ENCODE data around the gene ABHD17A. TPM values are rescaled to one million over a fixed set of nuclear protein-coding genes. Genes with fewer than 3 reads are reported as not detected.
A peak's percentile ranks its signal among the peaks of the same experiment; 100 is the strongest.

Gene ABHD17A
- total and polyA plus RNA-seq, 9 of the 15 experiments (the other 6 are each of a cell fraction or from before 2014, with no cell fraction given): 0.04 to 135 (median 21.8) TPM; not detected in 1

DNA sequence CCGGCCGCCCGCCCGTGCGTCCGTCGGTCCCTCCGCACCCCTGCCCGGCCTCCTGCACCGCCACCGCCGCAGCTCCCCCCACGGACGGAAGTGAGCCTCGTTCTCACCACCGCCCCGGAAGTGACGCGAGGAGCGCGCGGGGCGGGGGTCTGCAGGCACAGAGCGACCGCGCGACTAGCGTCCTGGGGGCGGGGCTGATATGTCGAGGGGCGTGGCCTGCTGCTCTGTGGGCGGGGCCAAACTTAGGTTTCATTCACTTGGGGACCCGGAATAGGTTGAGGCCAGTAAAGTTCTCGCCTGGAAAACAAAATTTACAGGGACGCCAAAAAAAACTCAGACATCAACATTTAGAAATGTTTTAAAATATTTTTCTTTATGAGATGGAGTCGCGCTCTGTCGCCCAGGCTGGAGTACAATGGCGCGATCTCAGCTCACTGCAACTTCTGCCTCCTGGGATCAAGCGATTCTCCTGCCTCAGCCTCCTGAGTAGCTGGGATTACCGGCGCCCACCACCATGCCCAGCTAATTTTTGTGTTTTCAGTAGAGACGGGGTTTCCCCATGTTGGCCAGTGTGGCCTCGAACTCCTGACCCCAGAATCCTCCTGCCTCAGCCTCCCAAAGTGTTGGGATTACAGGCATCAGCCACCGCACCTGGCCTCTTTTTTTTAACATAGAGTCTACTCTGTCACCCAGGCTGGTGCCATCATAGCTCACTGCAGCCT, at the start of gene ABHD17A (continued):
- TF ChIP-seq, protein P1, sequence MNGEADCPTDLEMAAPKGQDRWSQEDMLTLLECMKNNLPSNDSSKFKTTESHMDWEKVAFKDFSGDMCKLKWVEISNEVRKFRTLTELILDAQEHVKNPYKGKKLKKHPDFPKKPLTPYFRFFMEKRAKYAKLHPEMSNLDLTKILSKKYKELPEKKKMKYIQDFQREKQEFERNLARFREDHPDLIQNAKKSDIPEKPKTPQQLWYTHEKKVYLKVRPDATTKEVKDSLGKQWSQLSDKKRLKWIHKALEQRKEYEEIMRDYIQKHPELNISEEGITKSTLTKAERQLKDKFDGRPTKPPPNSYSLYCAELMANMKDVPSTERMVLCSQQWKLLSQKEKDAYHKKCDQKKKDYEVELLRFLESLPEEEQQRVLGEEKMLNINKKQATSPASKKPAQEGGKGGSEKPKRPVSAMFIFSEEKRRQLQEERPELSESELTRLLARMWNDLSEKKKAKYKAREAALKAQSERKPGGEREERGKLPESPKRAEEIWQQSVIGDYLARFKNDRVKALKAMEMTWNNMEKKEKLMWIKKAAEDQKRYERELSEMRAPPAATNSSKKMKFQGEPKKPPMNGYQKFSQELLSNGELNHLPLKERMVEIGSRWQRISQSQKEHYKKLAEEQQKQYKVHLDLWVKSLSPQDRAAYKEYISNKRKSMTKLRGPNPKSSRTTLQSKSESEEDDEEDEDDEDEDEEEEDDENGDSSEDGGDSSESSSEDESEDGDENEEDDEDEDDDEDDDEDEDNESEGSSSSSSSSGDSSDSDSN (IDR thresholded peaks at IDR 0.05; ENCODE audit: borderline replicate concordance in 1 of 2, low read depth in 2 of 2, low read length in 2 of 2): 0 out of 4 replicates have a peak, but pooled peaks of 1 of the 2 experiments have one; percentile 8
- TF ChIP-seq CREM (IDR thresholded peaks at IDR 0.05; ENCODE audit: low read depth) (peak; percentile 96), HMGN3 (IDR thresholded peaks at IDR 0.05; ENCODE audit: borderline replicate concordance, extremely low read depth, insufficient read length, low read depth, low read length) (peak; percentile 64), ETV1 (tag; conservative IDR thresholded peaks at IDR 0.05; ENCODE audit: low read depth) (peak; percentile 65; the same call in 1 of the 2 replicates), RBFOX2 (IDR thresholded peaks at IDR 0.05; ENCODE audit: low read depth, low read length) (peak; percentile 67), ATF7 (IDR thresholded peaks at IDR 0.05) (peak; percentile 50; the same call in 1 of the 2 replicates), HCFC1 (IDR thresholded peaks at IDR 0.05; ENCODE audit: low read depth, low read length) (peak; percentile 70), POLR2A (conservative IDR thresholded peaks at IDR 0.05) (0 out of 2 replicates have a peak, but pooled peaks have one; percentile 32), TAF1 (IDR thresholded peaks at IDR 0.05; ENCODE audit: control insufficient read depth, extremely low read depth, insufficient read depth, low read length, severe bottlenecking) (peak; percentile 48), MAZ (CRISPR knock-in tag; conservative IDR thresholded peaks at IDR 0.05 in 1 of 2, IDR thresholded peaks at IDR 0.05 in 1 of 2) (peak; percentile 98), POLR2G (IDR thresholded peaks at IDR 0.05; ENCODE audit: low read depth, low read length) (peak; percentile 72), RB1 (IDR thresholded peaks at IDR 0.05; ENCODE audit: low read depth) (peak; percentile 68; the same call in 1 of the 2 replicates), MYC (IDR thresholded peaks at IDR 0.05; ENCODE audit: low read depth, low read length) (peak; percentile 53; the same call in 1 of the 2 replicates), MYC (CRISPR knock-in tag; IDR thresholded peaks at IDR 0.05; ENCODE audit: borderline replicate concordance, low read depth) (0 out of 2 replicates have a peak, but pooled peaks have one; percentile 34), CREB1 (IDR thresholded peaks at IDR 0.05) (peak; percentile 91), CREB1 (CRISPR knock-in tag; IDR thresholded peaks at IDR 0.05) (peak; percentile 95)
- TF ChIP-seq, protein P2, sequence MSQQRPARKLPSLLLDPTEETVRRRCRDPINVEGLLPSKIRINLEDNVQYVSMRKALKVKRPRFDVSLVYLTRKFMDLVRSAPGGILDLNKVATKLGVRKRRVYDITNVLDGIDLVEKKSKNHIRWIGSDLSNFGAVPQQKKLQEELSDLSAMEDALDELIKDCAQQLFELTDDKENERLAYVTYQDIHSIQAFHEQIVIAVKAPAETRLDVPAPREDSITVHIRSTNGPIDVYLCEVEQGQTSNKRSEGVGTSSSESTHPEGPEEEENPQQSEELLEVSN (IDR thresholded peaks at IDR 0.05; ENCODE audit: borderline replicate concordance in 1 of 2, extremely low read depth in 1 of 2, insufficient read depth in 1 of 2, insufficient read length in 1 of 2, low read depth in 1 of 2, low read length in 1 of 2, poor library complexity in 1 of 2, severe bottlenecking in 1 of 2): peak in 1 of 2 experiments; percentile 28
- TF ChIP-seq, protein P3, sequence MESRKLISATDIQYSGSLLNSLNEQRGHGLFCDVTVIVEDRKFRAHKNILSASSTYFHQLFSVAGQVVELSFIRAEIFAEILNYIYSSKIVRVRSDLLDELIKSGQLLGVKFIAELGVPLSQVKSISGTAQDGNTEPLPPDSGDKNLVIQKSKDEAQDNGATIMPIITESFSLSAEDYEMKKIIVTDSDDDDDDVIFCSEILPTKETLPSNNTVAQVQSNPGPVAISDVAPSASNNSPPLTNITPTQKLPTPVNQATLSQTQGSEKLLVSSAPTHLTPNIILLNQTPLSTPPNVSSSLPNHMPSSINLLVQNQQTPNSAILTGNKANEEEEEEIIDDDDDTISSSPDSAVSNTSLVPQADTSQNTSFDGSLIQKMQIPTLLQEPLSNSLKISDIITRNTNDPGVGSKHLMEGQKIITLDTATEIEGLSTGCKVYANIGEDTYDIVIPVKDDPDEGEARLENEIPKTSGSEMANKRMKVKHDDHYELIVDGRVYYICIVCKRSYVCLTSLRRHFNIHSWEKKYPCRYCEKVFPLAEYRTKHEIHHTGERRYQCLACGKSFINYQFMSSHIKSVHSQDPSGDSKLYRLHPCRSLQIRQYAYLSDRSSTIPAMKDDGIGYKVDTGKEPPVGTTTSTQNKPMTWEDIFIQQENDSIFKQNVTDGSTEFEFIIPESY (CRISPR knock-in tag; IDR thresholded peaks at IDR 0.05): peak; percentile 96
- TF ChIP-seq, protein P4, sequence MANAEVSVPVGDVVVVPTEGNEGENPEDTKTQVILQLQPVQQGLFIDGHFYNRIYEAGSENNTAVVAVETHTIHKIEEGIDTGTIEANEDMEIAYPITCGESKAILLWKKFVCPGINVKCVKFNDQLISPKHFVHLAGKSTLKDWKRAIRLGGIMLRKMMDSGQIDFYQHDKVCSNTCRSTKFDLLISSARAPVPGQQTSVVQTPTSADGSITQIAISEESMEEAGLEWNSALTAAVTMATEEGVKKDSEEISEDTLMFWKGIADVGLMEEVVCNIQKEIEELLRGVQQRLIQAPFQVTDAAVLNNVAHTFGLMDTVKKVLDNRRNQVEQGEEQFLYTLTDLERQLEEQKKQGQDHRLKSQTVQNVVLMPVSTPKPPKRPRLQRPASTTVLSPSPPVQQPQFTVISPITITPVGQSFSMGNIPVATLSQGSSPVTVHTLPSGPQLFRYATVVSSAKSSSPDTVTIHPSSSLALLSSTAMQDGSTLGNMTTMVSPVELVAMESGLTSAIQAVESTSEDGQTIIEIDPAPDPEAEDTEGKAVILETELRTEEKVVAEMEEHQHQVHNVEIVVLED (CRISPR knock-in tag; IDR thresholded peaks at IDR 0.05): peak; percentile 26; the same call in 1 of the 2 replicates

All from K562 (cell line).